ENCODE results near the gene FLYWCH1.

FLYWCH1 gene

DNA sequence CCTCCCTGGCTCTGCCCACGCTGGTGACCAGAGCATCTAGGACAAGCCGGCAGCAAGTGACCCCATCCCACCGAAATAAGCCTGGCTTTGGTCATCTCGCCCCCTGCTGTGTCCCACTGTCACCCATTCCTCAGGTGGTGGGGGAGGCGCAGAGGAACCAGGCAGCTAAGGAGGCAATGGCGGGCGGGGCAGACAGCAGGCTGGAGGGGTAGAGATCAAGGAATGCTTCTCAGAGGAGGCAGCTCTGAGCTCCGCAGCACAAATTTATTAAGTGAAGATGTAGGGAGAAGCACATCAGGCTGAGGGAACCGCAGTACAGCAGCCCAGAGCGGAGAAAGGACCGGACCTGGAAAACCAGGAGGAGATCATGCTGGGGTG is 44.8 kb downstream of the FLYWCH1 start:
- H3K4me3 ChIP-seq (ENCODE audit: low read depth, low read length) = no peak overlapping the region
- no peaks in the 10 kb centered on the region for H3K36me3 ChIP-seq
- no peak for DNase-seq
- H3K4me1 ChIP-seq = no peaks in the 10 kb centered on the region
- H3K9me3 ChIP-seq = no peaks in the 10 kb centered on the region
- TF ChIP-seq, protein P1, sequence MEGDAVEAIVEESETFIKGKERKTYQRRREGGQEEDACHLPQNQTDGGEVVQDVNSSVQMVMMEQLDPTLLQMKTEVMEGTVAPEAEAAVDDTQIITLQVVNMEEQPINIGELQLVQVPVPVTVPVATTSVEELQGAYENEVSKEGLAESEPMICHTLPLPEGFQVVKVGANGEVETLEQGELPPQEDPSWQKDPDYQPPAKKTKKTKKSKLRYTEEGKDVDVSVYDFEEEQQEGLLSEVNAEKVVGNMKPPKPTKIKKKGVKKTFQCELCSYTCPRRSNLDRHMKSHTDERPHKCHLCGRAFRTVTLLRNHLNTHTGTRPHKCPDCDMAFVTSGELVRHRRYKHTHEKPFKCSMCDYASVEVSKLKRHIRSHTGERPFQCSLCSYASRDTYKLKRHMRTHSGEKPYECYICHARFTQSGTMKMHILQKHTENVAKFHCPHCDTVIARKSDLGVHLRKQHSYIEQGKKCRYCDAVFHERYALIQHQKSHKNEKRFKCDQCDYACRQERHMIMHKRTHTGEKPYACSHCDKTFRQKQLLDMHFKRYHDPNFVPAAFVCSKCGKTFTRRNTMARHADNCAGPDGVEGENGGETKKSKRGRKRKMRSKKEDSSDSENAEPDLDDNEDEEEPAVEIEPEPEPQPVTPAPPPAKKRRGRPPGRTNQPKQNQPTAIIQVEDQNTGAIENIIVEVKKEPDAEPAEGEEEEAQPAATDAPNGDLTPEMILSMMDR (IDR thresholded peaks at IDR 0.05; ENCODE audit: low read depth, low read length) = no peak
- no peaks in the 10 kb centered on the region; the same call in 1 of the 2 replicates for H3K27me3 ChIP-seq

DNA sequence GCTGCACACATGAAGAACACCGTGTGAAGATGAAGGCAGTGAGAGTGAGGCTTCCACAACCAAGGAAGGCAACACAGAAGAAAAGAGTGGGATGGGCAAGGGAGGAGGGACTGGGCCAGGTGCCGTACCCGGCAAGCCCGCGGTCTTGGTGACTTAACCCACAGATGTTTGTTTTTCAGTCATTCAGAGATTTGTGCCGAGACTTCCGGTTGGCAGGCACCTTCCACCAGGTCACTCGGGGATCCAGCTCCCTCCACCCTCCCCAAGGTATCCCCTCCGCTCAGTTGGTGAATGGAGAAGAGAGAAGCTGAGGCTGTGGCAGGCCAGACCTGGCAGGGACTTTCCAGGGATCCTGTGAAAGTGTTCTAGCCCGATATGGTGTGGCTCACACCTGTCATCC is 47.5 kb downstream of the FLYWCH1 start:
- TF ChIP-seq, protein P1 (IDR thresholded peaks at IDR 0.05; ENCODE audit: low read depth, low read length) = no peak
- DNase-seq = no peak
- H3K4me3 ChIP-seq (ENCODE audit: low read depth, low read length) = no peak overlapping the region
- no peaks in the 10 kb centered on the region for H3K36me3 ChIP-seq
- H3K27me3 ChIP-seq = no peaks in the 10 kb centered on the region; the same call in 1 of the 2 replicates
- no peaks in the 10 kb centered on the region for H3K9me3 ChIP-seq
- no peaks in the 10 kb centered on the region for H3K4me1 ChIP-seq

DNA sequence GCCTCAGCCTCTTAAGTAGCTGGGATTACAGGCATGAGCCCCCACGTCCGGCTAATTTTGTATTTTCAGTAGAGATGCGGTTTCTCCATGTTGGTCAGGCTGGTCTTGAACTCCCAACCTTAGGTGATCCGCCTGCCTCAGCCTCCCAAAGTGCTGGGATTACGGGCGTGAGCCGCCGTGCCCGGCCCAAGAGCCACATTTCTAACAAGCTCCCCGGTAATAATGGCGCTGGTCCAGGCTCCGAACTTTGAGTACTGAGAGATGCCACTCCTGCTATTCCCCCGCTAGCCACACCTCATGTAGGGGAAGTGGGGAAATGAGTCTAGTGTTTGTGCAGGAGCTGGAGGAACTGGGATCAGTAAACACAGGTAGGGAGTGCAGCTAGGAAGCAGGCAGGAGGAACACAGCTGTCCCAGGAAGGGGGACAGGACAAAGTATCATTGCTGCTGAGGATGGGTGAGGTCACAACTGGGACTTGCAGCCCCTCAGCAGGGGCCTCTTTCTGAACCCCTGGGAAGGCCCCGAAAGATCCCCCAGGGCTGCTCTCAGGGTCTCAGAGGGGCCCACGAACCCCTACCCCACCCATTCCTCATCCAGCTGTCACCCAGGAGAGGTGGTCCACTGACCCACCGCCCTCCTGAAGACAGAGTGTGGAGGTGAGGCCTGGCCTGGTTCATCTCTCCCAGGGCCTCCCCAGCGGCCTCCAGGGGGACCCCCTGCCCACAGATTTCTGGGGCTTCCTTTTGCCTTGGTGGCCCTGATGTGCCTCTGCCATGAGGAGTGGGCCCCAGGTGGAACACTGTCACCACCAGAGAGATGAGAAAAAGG is 48.7 kb downstream of the FLYWCH1 start:
- Histone ChIP-seq H3K36me3 (no peaks in the 10 kb centered on the region), H3K9me3 (no peaks in the 10 kb centered on the region), H3K4me1 (no peaks in the 10 kb centered on the region), H3K27me3 (no peaks in the 10 kb centered on the region; the same call in 1 of the 2 replicates), H3K4me3 (ENCODE audit: low read depth, low read length) (no peak overlapping the region)
- TF ChIP-seq, protein P1 (IDR thresholded peaks at IDR 0.05; ENCODE audit: low read depth, low read length) = no peak
- no peak for DNase-seq

DNA sequence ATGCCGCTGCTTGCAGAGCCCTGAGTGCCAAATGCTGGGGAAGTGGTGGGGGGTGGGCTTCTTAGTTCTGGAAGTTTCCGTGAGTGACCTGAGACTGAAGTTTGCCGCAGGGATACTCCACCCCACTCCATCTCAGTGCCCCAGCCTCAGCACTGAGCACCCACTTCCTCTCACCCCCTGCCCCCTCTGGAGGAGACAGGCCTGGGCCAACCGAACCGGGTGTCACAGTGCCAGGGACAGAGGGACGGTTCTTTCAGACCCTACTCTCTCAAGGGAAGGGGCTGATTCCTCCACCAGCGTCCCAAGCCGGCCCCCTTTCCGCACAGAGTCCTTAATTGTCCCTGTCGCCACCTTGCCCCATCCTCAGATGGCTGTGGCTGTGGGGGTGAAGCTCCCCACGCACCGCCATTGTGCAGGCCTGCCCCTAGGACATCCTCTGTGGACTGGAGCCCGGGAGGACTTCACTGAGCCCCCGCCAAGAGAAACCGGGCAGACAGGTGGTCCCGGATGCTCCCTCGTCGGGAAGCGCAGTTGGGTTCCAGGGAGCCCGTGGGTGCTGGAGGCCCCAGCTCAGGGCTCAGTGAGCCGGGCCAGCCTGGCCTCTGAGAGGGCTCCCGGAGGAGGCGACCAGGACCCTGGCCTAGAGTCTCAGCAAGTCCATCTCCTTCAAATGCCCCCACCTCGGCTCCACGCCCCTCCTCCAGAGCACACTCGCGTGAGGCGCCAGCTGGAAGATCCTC is 50.8 kb downstream of the FLYWCH1 start:
- DNase-seq = no peak
- Histone ChIP-seq H3K4me3 (ENCODE audit: low read depth, low read length) (no peak overlapping the region; the same call in 1 of the 2 replicates), H3K36me3 (no peaks in the 10 kb centered on the region), H3K27me3 (no peaks in the 10 kb centered on the region; the same call in 1 of the 2 replicates), H3K9me3 (no peaks in the 10 kb centered on the region), H3K4me1 (no peaks in the 10 kb centered on the region)
- TF ChIP-seq, protein P1 (IDR thresholded peaks at IDR 0.05; ENCODE audit: low read depth, low read length) = no peak

DNA sequence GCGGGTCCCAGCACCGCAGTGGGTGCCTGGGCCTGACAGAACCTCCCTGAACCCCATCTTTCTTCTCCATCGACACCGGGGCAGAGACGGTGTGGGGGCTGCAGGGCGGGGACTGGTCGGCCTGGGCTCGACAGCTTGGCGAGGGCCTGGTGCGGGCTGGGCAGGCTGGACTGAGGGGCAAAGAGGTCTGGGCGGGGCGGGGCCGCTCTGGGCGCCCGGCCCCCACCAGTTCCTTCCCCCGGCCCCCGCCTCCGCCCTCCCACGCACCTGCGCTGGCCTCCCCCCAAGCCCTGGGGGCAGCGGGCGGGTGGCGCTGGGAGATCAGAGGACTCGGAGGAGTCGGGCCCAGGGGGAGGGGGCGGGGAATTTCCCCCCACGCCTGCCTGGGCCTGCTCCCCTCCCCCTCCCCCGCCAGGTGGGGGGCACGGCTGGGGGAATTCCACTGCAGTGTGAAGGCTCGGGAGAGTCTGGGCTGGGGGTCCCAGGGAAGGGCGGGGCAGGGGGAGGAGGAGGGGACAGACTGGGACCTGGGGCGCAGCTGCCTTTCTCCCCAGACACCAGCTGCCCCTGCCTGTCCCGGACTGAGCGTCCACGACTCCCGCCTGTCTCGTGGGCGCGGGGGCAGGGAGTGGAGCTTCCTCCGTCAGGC is 51.5 kb downstream of the FLYWCH1 start:
- H3K27me3 ChIP-seq = no peaks in the 10 kb centered on the region; the same call in 1 of the 2 replicates
- peak overlapping the region; percentile 81 for H3K4me3 ChIP-seq (ENCODE audit: low read depth, low read length)
- DNase-seq = no peak
- H3K4me1 ChIP-seq = no peaks in the 10 kb centered on the region
- TF ChIP-seq, protein P1 (IDR thresholded peaks at IDR 0.05; ENCODE audit: low read depth, low read length) = no peak
- H3K36me3 ChIP-seq = no peaks in the 10 kb centered on the region
- no peaks in the 10 kb centered on the region for H3K9me3 ChIP-seq

Data from BE2C (cell line).